Breast epithelium (tissue), 3 donors: ENCODE measurements around the gene PSTPIP2.

Source experiments
- POLR2A ChIP-seq: fragments of 450-650 bp; IDR thresholded peaks from one replicate; pipeline ENCODE4 v1.6.1; 2016; ENCODE audit warnings: antibody characterized with exemption, mild to moderate bottlenecking, moderate library complexity
- POLR2AphosphoS5 ChIP-seq, 3 donors: sonication (generic); formaldehyde crosslinking; IDR thresholded peaks; one replicate each; pipeline ENCODE4 v1.6.1; 2017; ENCODE audit warnings: antibody characterized with exemption in 3 of 3
- TF ChIP-seq, protein P1 (sequence below), 3 donors: fragments of 450-650 bp; IDR thresholded peaks; one replicate each; pipeline ENCODE4 v1.5.1; 2016 to 2017; ENCODE audit warnings: antibody characterized with exemption in 3 of 3, mild to moderate bottlenecking in 3 of 3, moderate library complexity in 3 of 3

DNA sequence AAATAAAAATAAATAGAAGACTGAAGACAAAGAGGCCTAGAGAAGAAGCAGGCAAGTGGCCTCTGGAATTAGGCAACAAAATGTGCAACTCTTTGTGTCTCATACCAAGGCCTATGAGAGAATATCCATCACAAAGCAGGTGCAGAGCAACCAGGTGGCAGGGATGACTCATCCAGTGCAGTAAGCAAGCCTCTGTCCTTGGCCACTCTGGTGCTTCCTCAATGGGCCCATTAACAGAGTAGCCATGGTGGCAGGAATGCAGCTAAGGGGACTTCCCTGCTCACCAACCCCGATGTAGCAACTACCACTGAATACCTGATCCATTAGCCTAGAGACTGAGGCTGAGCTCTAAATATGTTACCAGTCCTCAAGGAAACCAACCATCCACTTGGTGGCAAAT, 94.0 kb downstream of the PSTPIP2 start:
- TF ChIP-seq, protein P1, sequence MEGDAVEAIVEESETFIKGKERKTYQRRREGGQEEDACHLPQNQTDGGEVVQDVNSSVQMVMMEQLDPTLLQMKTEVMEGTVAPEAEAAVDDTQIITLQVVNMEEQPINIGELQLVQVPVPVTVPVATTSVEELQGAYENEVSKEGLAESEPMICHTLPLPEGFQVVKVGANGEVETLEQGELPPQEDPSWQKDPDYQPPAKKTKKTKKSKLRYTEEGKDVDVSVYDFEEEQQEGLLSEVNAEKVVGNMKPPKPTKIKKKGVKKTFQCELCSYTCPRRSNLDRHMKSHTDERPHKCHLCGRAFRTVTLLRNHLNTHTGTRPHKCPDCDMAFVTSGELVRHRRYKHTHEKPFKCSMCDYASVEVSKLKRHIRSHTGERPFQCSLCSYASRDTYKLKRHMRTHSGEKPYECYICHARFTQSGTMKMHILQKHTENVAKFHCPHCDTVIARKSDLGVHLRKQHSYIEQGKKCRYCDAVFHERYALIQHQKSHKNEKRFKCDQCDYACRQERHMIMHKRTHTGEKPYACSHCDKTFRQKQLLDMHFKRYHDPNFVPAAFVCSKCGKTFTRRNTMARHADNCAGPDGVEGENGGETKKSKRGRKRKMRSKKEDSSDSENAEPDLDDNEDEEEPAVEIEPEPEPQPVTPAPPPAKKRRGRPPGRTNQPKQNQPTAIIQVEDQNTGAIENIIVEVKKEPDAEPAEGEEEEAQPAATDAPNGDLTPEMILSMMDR (IDR thresholded peaks at IDR 0.05): no peak
- no peak for TF ChIP-seq POLR2AphosphoS5 (IDR thresholded peaks at IDR 0.05)
- TF ChIP-seq POLR2A: no peak
